ENCODE measurements around the gene PRAMEF2.
"Not testable (repeated sequence)": the region's sequence is repeated elsewhere in the genome, so short reads cannot be mapped to it uniquely, and the experiment has no call there.

DNA sequence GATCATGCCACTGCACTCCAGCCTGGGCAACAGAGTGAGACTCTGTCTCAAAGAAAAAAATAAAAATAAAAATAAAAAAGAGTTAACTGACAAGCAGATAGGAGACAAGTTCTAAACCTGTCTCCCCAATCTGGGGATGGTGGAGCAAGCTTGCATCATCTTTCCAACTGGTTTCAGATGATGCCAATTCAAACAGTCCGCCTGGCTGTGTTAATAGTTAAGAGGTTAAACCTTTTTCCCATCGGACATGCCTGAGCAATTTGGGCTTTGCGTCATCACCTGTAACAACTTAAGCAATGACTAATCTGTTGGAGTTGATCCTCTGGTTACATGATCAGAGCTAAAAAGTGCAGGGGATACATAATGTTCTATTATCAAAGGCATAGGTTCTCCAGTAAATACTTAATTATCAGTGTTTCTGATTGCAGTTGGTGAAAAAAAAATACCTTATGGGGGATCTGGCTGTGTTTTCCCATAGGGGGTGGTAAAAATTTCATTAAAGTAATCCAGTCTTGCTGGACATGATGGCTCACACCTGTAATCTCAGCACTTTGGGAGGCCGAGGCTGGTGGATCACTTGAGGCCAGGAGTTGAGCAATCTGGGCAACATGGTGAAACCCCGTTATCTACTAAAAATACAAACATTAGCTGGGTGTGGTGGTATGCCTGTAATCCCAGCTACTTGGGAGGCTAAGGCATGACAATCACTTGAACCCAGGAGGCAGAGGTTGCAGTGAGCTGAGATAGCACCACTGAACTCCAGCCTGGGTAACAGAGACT, 47.1 kb downstream of the PRAMEF2 start:
- TF ChIP-seq CREB1 (CRISPR knock-in tag; IDR thresholded peaks at IDR 0.05; ENCODE audit: low read depth); POLR2AphosphoS5 (IDR thresholded peaks at IDR 0.05; ENCODE audit: low read depth); ZNF114 (CRISPR knock-in tag; IDR thresholded peaks at IDR 0.05); EZH2phosphoT487 (IDR thresholded peaks at IDR 0.05; ENCODE audit: unreplicated experiment); EZH2 (IDR thresholded peaks at IDR 0.05; ENCODE audit: low read depth, unreplicated experiment); STAT1 (IDR thresholded peaks at IDR 0.05; ENCODE audit: unreplicated experiment): not testable (repeated sequence)
- TF ChIP-seq, protein P1, sequence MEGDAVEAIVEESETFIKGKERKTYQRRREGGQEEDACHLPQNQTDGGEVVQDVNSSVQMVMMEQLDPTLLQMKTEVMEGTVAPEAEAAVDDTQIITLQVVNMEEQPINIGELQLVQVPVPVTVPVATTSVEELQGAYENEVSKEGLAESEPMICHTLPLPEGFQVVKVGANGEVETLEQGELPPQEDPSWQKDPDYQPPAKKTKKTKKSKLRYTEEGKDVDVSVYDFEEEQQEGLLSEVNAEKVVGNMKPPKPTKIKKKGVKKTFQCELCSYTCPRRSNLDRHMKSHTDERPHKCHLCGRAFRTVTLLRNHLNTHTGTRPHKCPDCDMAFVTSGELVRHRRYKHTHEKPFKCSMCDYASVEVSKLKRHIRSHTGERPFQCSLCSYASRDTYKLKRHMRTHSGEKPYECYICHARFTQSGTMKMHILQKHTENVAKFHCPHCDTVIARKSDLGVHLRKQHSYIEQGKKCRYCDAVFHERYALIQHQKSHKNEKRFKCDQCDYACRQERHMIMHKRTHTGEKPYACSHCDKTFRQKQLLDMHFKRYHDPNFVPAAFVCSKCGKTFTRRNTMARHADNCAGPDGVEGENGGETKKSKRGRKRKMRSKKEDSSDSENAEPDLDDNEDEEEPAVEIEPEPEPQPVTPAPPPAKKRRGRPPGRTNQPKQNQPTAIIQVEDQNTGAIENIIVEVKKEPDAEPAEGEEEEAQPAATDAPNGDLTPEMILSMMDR (conservative IDR thresholded peaks at IDR 0.05; ENCODE audit: low read depth in 2 of 2) = not testable (repeated sequence)
- TF ChIP-seq, protein P2, sequence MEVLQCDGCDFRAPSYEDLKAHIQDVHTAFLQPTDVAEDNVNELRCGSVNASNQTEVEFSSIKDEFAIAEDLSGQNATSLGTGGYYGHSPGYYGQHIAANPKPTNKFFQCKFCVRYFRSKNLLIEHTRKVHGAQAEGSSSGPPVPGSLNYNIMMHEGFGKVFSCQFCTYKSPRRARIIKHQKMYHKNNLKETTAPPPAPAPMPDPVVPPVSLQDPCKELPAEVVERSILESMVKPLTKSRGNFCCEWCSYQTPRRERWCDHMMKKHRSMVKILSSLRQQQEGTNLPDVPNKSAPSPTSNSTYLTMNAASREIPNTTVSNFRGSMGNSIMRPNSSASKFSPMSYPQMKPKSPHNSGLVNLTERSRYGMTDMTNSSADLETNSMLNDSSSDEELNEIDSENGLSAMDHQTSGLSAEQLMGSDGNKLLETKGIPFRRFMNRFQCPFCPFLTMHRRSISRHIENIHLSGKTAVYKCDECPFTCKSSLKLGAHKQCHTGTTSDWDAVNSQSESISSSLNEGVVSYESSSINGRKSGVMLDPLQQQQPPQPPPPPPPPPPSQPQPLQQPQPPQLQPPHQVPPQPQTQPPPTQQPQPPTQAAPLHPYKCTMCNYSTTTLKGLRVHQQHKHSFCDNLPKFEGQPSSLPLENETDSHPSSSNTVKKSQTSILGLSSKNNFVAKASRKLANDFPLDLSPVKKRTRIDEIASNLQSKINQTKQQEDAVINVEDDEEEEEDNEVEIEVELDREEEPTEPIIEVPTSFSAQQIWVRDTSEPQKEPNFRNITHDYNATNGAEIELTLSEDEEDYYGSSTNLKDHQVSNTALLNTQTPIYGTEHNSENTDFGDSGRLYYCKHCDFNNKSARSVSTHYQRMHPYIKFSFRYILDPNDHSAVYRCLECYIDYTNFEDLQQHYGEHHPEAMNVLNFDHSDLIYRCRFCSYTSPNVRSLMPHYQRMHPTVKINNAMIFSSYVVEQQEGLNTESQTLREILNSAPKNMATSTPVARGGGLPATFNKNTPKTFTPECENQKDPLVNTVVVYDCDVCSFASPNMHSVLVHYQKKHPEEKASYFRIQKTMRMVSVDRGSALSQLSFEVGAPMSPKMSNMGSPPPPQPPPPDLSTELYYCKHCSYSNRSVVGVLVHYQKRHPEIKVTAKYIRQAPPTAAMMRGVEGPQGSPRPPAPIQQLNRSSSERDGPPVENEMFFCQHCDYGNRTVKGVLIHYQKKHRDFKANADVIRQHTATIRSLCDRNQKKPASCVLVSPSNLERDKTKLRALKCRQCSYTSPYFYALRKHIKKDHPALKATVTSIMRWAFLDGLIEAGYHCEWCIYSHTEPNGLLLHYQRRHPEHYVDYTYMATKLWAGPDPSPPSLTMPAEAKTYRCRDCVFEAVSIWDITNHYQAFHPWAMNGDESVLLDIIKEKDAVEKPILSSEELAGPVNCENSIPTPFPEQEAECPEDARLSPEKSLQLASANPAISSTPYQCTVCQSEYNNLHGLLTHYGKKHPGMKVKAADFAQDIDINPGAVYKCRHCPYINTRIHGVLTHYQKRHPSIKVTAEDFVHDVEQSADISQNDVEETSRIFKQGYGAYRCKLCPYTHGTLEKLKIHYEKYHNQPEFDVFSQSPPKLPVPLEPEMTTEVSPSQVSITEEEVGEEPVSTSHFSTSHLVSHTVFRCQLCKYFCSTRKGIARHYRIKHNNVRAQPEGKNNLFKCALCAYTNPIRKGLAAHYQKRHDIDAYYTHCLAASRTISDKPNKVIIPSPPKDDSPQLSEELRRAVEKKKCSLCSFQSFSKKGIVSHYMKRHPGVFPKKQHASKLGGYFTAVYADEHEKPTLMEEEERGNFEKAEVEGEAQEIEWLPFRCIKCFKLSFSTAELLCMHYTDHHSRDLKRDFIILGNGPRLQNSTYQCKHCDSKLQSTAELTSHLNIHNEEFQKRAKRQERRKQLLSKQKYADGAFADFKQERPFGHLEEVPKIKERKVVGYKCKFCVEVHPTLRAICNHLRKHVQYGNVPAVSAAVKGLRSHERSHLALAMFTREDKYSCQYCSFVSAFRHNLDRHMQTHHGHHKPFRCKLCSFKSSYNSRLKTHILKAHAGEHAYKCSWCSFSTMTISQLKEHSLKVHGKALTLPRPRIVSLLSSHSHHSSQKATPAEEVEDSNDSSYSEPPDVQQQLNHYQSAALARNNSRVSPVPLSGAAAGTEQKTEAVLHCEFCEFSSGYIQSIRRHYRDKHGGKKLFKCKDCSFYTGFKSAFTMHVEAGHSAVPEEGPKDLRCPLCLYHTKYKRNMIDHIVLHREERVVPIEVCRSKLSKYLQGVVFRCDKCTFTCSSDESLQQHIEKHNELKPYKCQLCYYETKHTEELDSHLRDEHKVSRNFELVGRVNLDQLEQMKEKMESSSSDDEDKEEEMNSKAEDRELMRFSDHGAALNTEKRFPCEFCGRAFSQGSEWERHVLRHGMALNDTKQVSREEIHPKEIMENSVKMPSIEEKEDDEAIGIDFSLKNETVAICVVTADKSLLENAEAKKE (CRISPR knock-in tag; IDR thresholded peaks at IDR 0.05) = not testable (repeated sequence)
